ENCODE results near the gene ANO10. TPM values are rescaled to one million over a fixed set of nuclear protein-coding genes. Genes with fewer than 3 reads are reported as not detected.

The ANO10 gene
- total and polyA plus RNA-seq, 2 donors (not counting 3 experiments of a cell fraction or from before 2014, with no cell fraction given), result 28.4 to 45.8 TPM

- BruUV-seq (replicated peaks), result no TSS peak
- ChIA-PET POLR2A (interaction anchor here (0.7 kb wide), 1 partner anchor 34 kb away, joined by 4 read pairs; no protein-coding TSS in a partner anchor), CTCF (no interaction called here)
- Histone ChIP-seq H3K79me2 (ENCODE audit: control insufficient read depth, insufficient read depth, low read length) (peaks cover 90% of the 10 kb centered on the region), H3K9me1 (replicated peaks; ENCODE audit: control insufficient read depth, extremely low read depth, insufficient read depth, low read length) (no peaks in the 10 kb centered on the region), H3K4me1 (ENCODE audit: control insufficient read depth, extremely low read depth, insufficient read depth, low read length) (peaks cover 7% of the 10 kb centered on the region), H3K27ac (ENCODE audit: insufficient read depth, low read depth, low read length) (no peak overlapping the region), H3K9ac (replicated peaks; ENCODE audit: extremely low read depth, insufficient read depth, low read length) (no peak overlapping the region), H3K27me3 (ENCODE audit: control insufficient read depth in 2 of 2, insufficient read depth in 2 of 2, low read length in 2 of 2) (no peaks in the 10 kb centered on the region), H3K4me3 (replicated peaks in 1 of 3; ENCODE audit: insufficient read depth in 1 of 3, low read depth in 1 of 3, low read length in 3 of 3) (no peak overlapping the region), H3K4me2 (ENCODE audit: insufficient read depth, low read length) (no peak overlapping the region), H2AFZ (ENCODE audit: low read depth, low read length) (no peak overlapping the region), H4K20me1 (replicated peaks; ENCODE audit: control insufficient read depth, extremely low read depth, insufficient read depth, low read length) (peaks cover 5% of the 10 kb centered on the region), H3K36me3 (ENCODE audit: control insufficient read depth in 2 of 2, extremely low read depth in 1 of 2, insufficient read depth in 2 of 2, low read length in 2 of 2) (peaks cover 50 to 52% of the 10 kb centered on the region in 2 experiments), H3K9me3 (replicated peaks; ENCODE audit: control insufficient read depth, insufficient read depth, low read length) (no peaks in the 10 kb centered on the region)
- FAIRE-seq, result no peak
- TF ChIP-seq GATA2 (IDR thresholded peaks at IDR 0.05; ENCODE audit: insufficient read depth, insufficient read length, low read depth, low read length) (no peak), POLR2AphosphoS5 (IDR thresholded peaks at IDR 0.05; ENCODE audit: insufficient read depth, low read depth, low read length) (no peak), POLR2A (IDR thresholded peaks at IDR 0.05; ENCODE audit: low read depth, low read length) (no peak), MYC (IDR thresholded peaks at IDR 0.05; ENCODE audit: low read depth, low read length) (no peak), MAX (IDR thresholded peaks at IDR 0.05; ENCODE audit: insufficient read depth, insufficient read length) (no peak), JUN (IDR thresholded peaks at IDR 0.05; ENCODE audit: borderline replicate concordance, insufficient read depth, insufficient read length, low read depth) (no peak), CTCF (IDR thresholded peaks at IDR 0.05; ENCODE audit: extremely low read depth in 1 of 2, insufficient read depth in 1 of 2, low read depth in 1 of 2, low read length in 2 of 2) (no peak), EZH2 (IDR thresholded peaks at IDR 0.05; ENCODE audit: borderline replicate concordance, low read depth, low read length, severe bottlenecking) (no peak), FOS (IDR thresholded peaks at IDR 0.05; ENCODE audit: borderline replicate concordance, insufficient read depth, low read length) (no peak)
- intact Hi-C loops (cut with micrococcal nuclease) (loop anchor here (5.0 kb wide), 1 partner anchor 118 kb away; no protein-coding TSS in a partner anchor), dilution Hi-C loops (cut with MboI; ENCODE audit: extremely low pct_ligation_motif_present, low sequenced_read_pairs) (no loop called here)
- DNase-seq (ENCODE audit: low read depth, low spot score), result no peak
Measured at GRCh38 chr3:43340403-43340802, 281.4 kb downstream of the ANO10 start.
